ENCODE measurements around the gene CXXC4.

- TF ChIP-seq, protein P1, sequence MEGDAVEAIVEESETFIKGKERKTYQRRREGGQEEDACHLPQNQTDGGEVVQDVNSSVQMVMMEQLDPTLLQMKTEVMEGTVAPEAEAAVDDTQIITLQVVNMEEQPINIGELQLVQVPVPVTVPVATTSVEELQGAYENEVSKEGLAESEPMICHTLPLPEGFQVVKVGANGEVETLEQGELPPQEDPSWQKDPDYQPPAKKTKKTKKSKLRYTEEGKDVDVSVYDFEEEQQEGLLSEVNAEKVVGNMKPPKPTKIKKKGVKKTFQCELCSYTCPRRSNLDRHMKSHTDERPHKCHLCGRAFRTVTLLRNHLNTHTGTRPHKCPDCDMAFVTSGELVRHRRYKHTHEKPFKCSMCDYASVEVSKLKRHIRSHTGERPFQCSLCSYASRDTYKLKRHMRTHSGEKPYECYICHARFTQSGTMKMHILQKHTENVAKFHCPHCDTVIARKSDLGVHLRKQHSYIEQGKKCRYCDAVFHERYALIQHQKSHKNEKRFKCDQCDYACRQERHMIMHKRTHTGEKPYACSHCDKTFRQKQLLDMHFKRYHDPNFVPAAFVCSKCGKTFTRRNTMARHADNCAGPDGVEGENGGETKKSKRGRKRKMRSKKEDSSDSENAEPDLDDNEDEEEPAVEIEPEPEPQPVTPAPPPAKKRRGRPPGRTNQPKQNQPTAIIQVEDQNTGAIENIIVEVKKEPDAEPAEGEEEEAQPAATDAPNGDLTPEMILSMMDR (CRISPR knock-in tag; IDR thresholded peaks at IDR 0.05): no peak
- no peak for TF ChIP-seq ETV6 (CRISPR knock-in tag; conservative IDR thresholded peaks at IDR 0.05)
- TF ChIP-seq YY1 (IDR thresholded peaks at IDR 0.05; ENCODE audit: insufficient read depth, insufficient replicate concordance, low read depth, low read length): no peak
- no peak for TF ChIP-seq EZH2 (conservative IDR thresholded peaks at IDR 0.05; ENCODE audit: low read depth, low read length)
Observed at GRCh38 chr4:104429150-104429741, 65.4 kb downstream of the CXXC4 start.

Measured in HepG2 (cell line).